Activated gamma-delta T cell treated with anti-CD3 and anti-CD28 coated beads, Interleukin-2, amount 50 U/mL, for 16 hours (primary cell): ENCODE data around the gene MYL9.

Experiments used
- DNase-seq: peaks from one replicate; pipeline ENCODE4 v3.0.0-alpha.2; 2020; ENCODE audit warnings: low read depth

MYL9 gene

DNA sequence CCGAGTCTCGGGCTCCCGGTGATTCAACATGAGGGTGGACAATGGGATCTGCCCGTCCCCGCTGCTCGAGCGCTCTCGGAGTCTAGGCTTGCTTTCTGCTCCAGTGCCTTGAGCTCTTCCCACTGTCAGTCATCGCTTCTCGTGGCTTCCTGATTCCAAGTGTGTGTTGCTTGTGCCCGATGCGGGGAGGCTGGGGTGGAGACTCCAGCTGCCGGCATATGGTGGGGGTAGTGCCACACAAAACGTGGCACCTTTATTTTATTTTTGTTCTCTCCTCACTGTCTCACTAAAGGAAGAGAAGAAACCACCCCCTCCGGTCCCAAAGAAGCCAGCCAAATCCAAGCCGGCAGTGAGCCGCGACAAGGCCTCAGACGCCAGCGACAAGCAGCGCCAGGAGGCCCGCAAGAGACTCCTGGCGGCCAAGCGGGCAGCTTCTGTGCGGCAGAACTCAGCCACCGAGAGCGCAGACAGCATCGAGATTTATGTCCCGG lies 14.8 kb upstream of the MYL9 start:
- DNase-seq: no peak

GRCh38 chr20:36527331-36528125 lies 13.8 kb upstream of the MYL9 start:
- no peak for DNase-seq

DNA sequence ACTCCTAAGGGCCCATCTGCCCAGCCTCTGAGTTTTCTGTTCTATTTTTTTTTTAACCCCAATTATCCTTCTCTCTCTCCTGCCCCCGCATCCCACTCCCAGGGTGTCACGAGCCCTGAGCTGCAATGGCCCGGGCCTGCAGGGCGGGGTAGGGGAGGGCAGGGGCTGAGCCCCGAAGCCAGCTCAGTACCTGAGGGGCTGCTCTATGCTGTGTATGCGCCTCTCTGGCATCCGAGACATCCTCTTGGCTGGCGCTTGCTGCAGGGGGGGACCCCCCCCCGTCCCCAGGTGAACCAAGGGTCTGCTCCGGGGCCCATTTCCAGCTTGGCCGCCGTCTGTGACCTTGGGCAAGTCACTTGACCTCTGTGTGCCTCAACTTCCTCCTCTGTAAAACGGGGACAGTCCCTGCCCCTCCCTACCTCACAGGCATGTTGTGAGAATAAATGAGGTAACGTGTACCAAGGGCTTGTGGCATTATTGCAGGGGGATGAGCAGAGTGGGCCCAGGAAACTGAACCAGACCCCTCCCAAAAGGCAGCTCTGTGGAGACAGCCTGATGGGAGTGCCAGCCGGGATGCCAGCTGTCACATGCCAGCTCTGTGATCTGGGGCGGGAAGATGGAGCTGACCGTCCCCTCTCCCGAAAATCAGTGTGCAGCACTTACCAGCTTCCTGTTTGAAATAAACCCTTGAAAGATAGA lies 13.0 kb upstream of the MYL9 start:
- no peak for DNase-seq

DNA sequence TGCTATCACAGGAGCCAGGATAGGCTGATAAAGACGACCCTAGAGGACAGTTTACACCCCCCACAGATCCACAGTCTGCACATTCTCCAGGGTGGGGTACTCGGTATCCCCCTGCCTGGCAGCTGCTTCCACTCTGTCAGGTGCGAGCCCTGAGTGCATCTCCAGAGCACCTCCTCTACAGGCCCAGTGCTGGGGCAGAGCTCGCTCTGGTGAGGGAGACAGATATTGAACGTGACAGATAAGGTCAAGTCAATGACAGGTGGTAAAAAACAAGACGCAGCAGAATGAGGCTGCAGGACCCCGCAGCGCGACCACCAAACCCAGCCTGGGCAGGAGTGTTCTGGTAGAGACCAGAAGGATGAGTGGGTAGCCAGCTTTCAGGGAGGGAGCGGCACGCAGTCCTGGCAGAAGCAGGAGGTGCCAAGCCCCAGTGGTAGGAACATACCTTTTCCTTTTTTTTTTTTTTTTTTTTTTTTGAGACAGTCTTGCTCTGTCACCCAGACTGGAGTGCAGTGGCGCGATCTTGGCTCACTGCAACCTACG lies 12.4 kb upstream of the MYL9 start:
- no peak for DNase-seq

GRCh38 chr20:36532388-36532787 lies 8.9 kb upstream of the MYL9 start:
- no peak for DNase-seq

DNA sequence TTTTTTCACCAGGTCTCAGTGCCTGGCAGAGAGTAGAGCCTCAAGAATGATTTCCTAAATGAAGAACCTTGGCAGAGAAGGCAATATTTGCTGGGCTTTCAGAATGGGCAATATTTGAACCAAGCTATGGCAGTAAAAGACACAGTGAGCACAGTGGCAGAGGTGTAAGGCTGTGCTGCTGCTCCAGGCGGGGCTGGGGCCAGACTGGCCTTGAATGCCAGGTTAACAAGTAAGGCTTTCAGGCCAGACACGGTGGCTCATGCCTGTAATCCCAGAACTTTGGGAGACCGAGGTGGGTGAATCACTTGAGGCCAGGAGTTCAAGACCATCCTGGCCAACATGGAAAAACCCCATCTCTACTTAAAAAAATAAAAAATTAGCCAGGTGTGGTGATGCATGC lies 8.5 kb upstream of the MYL9 start:
- no peak for DNase-seq

DNA sequence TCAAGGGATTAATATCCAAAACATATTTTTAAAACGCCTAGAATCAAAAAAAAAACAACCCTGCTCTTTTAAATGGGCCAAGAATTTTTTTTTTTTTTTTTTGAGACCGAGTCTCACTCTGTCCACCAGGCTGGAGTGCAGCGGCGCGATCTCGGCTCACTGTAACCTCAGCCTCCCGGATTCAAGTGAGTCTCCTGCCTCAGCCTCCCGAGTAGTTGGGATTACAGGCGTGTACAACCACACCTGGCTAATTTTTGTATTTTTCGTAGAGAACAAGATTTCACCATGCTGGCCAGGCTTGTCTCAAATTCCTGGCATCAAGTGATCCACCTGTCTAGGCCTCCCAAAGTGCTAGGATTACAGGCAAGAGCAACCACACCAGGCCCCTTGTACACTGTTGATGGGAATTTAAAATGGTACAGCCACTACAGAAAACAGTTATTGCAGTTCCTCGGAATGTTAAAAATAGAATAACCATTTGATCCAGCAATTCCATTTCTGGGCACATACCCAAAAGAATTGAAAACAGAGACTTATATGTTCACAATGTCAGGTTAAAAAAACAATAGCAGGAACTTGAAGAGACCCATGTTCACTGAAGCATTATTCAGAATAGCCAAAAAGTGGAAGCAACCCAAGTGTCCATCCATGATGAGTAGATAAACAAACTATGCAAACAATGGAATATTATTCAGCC lies 3.1 kb upstream of the MYL9 start:
- DNase-seq: no peak

DNA sequence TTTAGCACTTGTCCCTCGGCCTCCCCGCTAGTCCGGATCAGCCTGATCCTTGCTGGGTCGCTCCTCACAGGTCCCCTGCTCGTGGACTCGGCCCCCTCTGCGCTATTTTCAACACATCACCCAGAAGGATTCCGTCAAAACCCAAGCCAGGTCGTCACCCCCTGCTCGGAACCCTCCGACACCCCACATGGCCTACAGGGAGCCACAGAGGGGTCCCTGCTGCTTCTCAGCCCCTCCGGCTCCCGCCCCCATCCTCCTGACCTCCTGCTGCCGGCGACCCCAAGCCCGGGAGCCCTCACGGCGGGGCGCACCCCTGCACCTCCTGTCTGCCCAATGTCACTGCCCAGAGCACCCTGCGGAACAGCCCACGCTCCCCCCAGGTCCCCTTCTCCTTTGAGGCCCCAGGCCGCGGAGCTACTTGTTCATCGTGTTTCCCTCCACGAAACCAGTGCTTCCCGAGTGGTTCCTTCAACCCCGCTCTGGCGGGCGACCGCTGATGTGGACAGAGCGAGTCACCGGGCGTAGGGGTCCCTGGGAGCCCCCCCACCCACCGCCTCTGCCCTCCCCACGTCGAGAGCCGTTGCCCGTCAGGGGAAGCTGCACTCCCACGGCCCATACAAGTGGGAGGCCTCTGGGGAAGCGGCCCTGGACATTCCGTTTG lies 638 bp upstream of the MYL9 start:
- DNase-seq: no peak

GRCh38 chr20:36541768-36542488 lies 609 bp downstream of the MYL9 start:
- no peak for DNase-seq

GRCh38 chr20:36542516-36543183 lies 1.3 kb downstream of the MYL9 start:
- DNase-seq: no peak

DNA sequence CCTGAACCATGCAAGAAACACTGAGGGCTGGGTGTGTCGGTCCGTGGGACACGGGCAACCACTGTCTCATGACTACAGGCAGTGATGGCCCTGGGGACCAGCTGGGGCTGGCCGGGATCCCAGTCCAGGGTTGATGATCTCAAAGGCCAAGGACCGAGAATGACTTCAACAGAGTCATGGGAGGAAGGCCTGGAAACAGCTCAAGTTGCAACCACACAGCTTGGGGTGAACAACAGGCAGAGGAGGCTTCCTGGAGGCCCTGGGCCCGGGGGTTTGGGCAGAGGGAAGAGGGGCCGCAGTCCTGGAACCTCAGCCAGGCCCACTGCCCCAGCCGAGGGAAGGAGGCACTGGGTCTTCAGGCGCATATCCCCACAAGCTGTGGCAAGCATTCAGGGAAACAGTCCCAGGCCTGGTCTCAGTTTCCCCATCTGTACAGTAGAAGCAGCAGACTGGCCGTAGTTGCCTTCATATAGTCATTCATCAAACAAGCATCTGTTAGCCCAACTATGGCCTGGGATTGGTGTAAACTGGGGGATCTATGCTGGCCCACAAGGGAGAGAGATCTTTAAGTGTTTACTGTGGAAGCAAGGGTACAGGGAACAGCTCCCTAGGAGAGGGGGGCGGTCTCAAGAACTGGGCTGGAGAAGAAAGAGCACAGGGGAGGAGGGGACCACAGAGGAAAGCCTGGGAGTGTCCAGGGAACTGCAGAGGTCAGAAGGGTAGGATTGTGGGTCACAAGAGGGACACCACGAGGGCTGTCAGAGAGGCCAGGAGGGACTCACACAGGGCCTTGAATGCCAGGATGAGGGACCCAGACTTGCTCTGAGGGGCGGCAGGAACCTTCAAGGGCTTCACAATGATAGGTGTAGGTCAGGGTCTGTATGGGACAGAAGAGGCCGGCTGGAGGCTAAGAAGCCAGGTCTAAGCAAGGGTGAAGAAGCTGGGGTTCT lies 2.1 kb downstream of the MYL9 start:
- no peak for DNase-seq

DNA sequence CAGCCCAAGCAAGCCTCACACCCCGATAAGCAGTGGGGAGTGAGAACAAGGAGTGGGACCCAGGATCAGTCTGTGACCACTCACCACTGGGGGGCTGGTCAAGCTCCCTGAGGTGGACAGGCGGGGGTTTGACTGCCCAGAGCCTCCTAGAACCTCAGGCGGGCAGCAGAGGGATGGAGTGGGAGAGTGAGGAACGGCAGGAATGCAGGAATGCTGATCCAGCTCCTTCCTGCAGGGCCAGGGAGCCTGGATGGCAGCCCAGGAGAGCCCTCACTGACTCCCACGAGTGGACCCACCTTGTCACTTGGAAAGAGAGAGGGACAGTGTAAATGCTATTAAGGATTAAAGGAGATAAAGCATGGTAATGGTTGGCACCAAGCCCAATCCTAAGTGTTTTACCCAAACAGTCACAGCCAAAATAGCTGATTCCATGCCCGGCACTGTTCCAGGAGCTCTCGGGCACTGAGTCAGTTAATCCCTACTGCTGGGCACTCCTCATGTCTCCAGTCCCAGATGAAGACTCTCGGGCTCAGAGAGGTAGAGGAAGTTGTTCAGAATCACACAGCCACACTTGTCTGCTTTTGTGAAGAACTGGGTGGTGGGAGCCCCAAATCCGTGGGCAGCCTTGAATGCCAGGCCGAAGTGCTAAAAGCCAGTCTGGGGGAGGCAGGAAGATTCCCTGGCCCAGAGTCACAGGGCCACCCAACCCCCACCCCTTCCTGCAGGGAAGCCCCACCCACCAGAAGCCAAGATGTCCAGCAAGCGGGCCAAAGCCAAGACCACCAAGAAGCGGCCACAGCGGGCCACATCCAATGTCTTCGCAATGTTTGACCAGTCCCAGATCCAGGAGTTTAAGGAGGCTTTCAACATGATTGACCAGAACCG lies 3.1 kb downstream of the MYL9 start:
- no peak for DNase-seq

GRCh38 chr20:36546111-36546736 lies 4.9 kb downstream of the MYL9 start:
- no peak for DNase-seq

DNA sequence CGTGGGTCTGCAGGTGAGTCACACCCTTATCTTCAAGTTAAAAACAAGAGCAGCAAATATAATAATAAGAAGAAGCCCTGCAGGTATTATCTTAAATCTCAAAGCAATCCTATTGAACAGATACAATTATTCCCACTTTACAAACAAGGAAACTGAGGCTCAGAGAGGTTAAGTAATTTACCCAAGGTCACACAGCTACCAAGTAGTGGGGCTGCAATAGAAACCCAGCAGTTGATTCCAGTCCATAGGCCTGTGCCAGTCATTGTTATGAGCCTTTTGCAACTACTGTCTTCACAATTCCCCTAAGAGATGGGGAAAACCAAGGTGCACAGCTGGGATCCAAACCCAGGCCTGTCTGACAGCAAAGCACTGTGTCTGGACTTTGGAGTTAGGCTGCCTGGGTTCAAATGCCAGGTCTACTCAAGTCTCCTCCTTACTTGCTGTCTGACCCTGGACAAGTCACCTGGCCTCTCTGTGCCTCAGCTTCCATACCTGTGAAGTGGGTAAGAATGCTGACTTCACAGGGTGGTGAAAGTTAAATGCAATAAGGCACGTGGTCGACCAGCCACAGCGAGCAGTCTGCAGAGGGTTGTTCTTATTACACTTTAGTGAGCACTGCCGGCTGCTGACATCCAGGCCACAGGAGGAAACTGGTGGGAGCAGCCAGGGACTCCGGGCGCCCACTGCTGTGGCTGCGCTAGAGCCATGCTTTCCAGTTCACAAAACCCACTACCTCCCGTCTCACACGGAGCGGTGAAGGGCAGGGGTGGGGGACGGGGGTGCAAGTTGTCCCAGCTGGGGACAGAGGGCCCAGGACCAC lies 6.1 kb downstream of the MYL9 start:
- DNase-seq: no peak

GRCh38 chr20:36548006-36548315 lies 6.6 kb downstream of the MYL9 start:
- DNase-seq: no peak

GRCh38 chr20:36548704-36549627 lies 7.6 kb downstream of the MYL9 start:
- no peak for DNase-seq

DNA sequence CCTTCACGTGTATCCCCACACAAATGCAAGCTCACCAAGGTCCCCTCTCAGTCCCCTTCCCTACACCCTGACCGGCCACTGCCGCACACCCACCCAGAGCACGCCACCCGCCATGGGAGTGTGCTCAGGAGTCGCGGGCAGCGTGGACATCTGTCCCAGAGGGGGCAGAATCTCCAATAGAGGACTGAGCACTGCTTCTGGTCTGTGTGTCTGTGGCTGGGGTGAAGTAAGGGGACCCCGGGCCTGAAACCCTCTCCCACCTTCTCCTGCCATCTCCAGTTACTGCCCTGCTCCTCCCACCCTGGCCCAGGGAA lies 8.3 kb downstream of the MYL9 start:
- no peak for DNase-seq
